Upper lobe of left lung (tissue), 6 donors: ENCODE data around the gene DPCD. TPM values are rescaled to one million over a fixed set of nuclear protein-coding genes. Genes with fewer than 3 reads are reported as not detected.
A peak's percentile ranks its signal among the peaks of the same experiment; 100 is the strongest.

Source experiments
- ATAC-seq, 2 donors: fragments of 200-7000 bp; cut with Tn5 transposase; one replicate each; pipeline ENCODE4 v1.9.1; 2022; ENCODE audit warnings: mild to moderate bottlenecking in 2 of 2, moderate library complexity in 2 of 2; ENCODE audit not compliant: low FRiP score in 2 of 2
- DNase-seq, 2 donors: peaks; one replicate each; pipeline ENCODE4 v3.0.0-alpha.2; 2019 to 2020
- H3K27ac ChIP-seq, 4 donors: fragments of 200-600 bp; sonication (generic); one replicate each; pipeline ENCODE4 v1.5.1; 2016 to 2019
- H3K27me3 ChIP-seq, 4 donors: fragments of 200-600 bp; sonication (generic); one replicate each; pipeline ENCODE4 v1.5.1; 2017 to 2019
- H3K36me3 ChIP-seq, 4 donors: fragments of 200-600 bp; sonication (generic); one replicate each; pipeline ENCODE4 v1.5.1; 2016 to 2019
- H3K4me1 ChIP-seq, 4 donors: fragments of 200-600 bp; sonication (generic); one replicate each; pipeline ENCODE4 v1.5.1; 2018 to 2019
- H3K4me3 ChIP-seq, 4 donors: fragments of 200-600 bp; sonication (generic); one replicate each; pipeline ENCODE4 v1.5.1; 2017 to 2019; ENCODE audit warnings: mild to moderate bottlenecking in 2 of 4, moderate library complexity in 1 of 4
- H3K9me3 ChIP-seq, 4 donors: fragments of 200-600 bp; sonication (generic); one replicate each; pipeline ENCODE4 v1.5.1; 2018 to 2019
- EP300 ChIP-seq, 4 donors: sonication (generic); formaldehyde crosslinking; IDR thresholded peaks; one replicate each; pipeline ENCODE4 v1.5.1; 2017; ENCODE audit warnings: antibody characterized with exemption in 4 of 4, control low read depth in 2 of 4
- POLR2A ChIP-seq, 4 donors: fragments of 450-650 bp; IDR thresholded peaks; one replicate each; pipeline ENCODE4 v1.5.1; 2016 to 2017; ENCODE audit warnings: antibody characterized with exemption in 4 of 4, mild to moderate bottlenecking in 2 of 4
- POLR2AphosphoS5 ChIP-seq, 2 donors: sonication (generic); formaldehyde crosslinking; IDR thresholded peaks; one replicate each; pipeline ENCODE4 v1.5.1; 2017; ENCODE audit warnings: antibody characterized with exemption in 2 of 2
- WGBS, 2 donors: methylation state at CpG; one replicate each; pipeline ENCODE4 v1.1.5; 2017 to 2018; 5-methylcytosine and 5-hydroxymethylcytosine counted together
- total RNA-seq, 6 donors: library from RNA; depleted of rRNA in 4 of 6; stranded (reverse); fragments of >200 nt in 4 of 6; gene quantifications; one replicate each; pipeline versions ENCODE4 v1.1.0 to v1.2.1, GENCODE V29; 2016 to 2021
- TF ChIP-seq, protein P1 (sequence below), 6 experiments: fragments of 450-650 bp in 4 of 6; fragments of 200-600 bp in 2 of 6; sonication (generic) in 2 of 6; IDR thresholded peaks; one replicate each; pipeline ENCODE4 v1.5.1; 2016 to 2019; ENCODE audit warnings: antibody characterized with exemption in 6 of 6
- donor health status: DM: no; HTN: no; CAD: no; lungs with moderate emphysema.
- donor health status: DM: no; HTN: yes; CAD: no; lungs with severe emphysema.

The DPCD gene
- total RNA-seq, 6 donors from 2014 or later, result 3.7 to 36.2 (median 15.1) TPM

DNA sequence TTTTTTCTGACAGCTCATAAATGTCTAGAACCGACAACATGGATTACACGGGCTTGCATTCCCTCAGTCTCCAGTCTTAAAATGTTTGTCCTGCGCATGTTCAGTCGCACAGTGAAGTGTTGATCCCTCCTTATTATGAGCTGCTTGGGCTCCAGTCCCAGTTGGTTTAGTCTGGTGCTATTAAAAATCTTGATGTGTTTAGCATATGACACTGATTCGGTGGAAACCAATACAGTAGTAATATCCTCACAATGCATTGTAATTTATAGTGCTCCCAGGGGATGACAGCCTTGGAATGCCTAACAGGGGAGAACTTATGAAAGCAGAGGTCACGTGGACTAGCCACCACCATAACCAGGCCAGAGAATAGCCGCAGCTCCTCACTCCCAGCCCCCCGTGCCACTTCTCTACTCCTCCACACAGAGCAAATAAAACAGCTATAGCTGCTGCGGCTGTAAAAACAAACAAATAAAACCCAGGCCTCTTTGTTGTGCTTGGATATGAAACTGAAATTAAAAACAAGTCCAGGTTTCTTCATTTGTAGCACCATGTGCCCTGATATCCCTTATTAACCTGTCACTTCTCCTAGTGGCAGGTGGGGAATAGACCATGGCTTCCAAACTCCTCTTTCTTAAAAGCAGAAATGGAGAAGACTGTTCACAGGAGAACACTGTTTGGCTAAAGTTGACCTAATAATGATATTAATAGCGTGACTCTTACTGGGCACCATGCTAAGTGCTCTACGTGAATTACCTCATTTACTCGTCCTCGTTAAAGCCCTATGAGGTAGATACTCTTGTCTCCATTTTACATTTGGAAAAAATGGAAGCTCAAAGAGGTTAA is 7.7 kb downstream of the DPCD start:
- no peak for DNase-seq

DNA sequence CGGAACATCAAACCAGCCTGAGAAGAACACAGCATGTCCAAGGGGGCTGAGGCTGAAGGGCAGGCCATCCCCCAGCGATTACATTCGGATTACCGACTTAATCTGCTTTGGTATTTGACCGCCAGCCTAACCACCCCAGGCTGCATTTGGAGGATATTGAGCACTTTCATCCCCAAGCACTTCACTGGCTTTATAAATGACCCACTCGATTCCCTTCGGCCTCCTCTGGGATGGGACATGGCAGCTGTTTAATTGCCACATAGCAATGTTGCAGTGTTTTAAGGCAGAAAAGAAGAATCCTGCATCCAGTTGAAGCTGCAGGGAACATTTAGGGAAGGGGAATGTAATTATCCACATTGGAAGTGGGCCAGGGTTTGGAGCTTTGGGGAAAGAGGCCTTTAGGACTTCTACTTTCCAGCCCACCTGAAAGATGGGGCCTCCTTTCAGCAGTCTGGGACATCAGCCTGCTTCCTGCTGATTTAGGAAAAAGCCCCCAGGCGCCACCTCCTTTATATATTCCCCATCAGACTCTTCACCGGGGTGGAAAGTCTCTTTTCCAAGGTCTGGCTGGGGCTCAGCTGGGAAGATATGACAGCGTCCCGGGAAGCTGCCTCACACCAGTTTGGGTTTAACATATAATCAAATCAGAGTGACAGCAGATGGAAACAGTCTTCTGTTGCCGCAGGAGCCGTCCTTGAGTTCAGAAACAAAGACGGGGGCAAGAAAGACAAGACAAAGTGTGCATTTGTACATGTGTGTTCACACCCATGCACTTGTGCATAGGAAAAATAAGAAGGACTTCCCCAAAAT is 9.2 kb downstream of the DPCD start:
- no peak for ATAC-seq
- 79 to 83% methylated on average over 14 of the region's 14 CpGs for WGBS, 2 donors
- Histone ChIP-seq H3K27me3 (no peaks in the 10 kb centered on the region), H3K36me3 (peaks cover 0 to 3% (median 0%) of the 10 kb centered on the region in 4 donors), H3K4me1 (peaks cover 0 to 4% (median 0%) of the 10 kb centered on the region in 4 donors), H3K9me3 (no peaks in the 10 kb centered on the region), H3K27ac (no peak overlapping the region), H3K4me3 (no peak overlapping the region)
- no peak for TF ChIP-seq POLR2A (IDR thresholded peaks at IDR 0.05)
- no peak for DNase-seq

More for the DNA sequence above, 7.7 kb downstream of the DPCD start:
- peaks cover 0 to 4% (median 0%) of the 10 kb centered on the region in 4 donors for H3K4me1 ChIP-seq
- H3K27ac ChIP-seq, result no peak overlapping the region
- no peak for ATAC-seq
- no peak overlapping the region for H3K4me3 ChIP-seq
- H3K9me3 ChIP-seq, result no peaks in the 10 kb centered on the region
- H3K36me3 ChIP-seq, result peaks cover 0 to 3% (median 0%) of the 10 kb centered on the region in 4 donors
- no peaks in the 10 kb centered on the region for H3K27me3 ChIP-seq
- 82 to 88% methylated on average over 13 of the region's 13 CpGs for WGBS, 2 donors
- TF ChIP-seq POLR2AphosphoS5 (IDR thresholded peaks at IDR 0.05), result no peak
- no peak for TF ChIP-seq POLR2A (IDR thresholded peaks at IDR 0.05)
- TF ChIP-seq, protein P1, sequence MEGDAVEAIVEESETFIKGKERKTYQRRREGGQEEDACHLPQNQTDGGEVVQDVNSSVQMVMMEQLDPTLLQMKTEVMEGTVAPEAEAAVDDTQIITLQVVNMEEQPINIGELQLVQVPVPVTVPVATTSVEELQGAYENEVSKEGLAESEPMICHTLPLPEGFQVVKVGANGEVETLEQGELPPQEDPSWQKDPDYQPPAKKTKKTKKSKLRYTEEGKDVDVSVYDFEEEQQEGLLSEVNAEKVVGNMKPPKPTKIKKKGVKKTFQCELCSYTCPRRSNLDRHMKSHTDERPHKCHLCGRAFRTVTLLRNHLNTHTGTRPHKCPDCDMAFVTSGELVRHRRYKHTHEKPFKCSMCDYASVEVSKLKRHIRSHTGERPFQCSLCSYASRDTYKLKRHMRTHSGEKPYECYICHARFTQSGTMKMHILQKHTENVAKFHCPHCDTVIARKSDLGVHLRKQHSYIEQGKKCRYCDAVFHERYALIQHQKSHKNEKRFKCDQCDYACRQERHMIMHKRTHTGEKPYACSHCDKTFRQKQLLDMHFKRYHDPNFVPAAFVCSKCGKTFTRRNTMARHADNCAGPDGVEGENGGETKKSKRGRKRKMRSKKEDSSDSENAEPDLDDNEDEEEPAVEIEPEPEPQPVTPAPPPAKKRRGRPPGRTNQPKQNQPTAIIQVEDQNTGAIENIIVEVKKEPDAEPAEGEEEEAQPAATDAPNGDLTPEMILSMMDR (IDR thresholded peaks at IDR 0.05), result no peak
- TF ChIP-seq EP300 (IDR thresholded peaks at IDR 0.05), result no peak

DNA sequence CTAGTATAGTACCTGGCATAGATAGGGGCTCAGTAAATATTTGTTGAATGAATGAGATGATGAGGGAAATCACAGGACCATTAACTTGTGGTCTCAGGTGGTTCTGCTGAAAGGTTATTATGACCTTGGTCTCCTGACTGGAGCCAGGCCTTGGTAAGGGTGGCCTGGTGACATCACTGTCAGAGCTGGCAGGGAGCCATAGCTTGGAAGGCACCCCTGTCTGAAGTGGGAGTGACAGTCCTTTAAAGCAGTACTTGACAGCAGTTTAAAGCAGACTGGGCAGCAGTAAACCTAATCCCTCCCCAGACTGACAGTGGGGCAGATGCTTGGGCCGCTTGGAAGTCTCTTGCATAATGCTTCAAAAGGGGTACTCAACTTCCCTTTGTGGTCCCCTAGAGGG is 13.4 kb downstream of the DPCD start:
- WGBS, 2 donors, result 63 to 78% methylated on average over 1 of the region's 1 CpG
- Histone ChIP-seq H3K36me3 (peaks cover 0 to 29% (median 12%) of the 10 kb centered on the region in 4 donors), H3K27me3 (no peaks in the 10 kb centered on the region), H3K9me3 (no peaks in the 10 kb centered on the region), H3K27ac (no peak overlapping the region), H3K4me3 (no peak overlapping the region), H3K4me1 (no peaks in the 10 kb centered on the region)
- DNase-seq, result no peak
- no peak for TF ChIP-seq POLR2AphosphoS5 (IDR thresholded peaks at IDR 0.05)
- TF ChIP-seq EP300 (IDR thresholded peaks at IDR 0.05), result no peak
- TF ChIP-seq POLR2A (IDR thresholded peaks at IDR 0.05), result no peak
- TF ChIP-seq, protein P1 (IDR thresholded peaks at IDR 0.05), result no peak
- ATAC-seq, result no peak

DNA sequence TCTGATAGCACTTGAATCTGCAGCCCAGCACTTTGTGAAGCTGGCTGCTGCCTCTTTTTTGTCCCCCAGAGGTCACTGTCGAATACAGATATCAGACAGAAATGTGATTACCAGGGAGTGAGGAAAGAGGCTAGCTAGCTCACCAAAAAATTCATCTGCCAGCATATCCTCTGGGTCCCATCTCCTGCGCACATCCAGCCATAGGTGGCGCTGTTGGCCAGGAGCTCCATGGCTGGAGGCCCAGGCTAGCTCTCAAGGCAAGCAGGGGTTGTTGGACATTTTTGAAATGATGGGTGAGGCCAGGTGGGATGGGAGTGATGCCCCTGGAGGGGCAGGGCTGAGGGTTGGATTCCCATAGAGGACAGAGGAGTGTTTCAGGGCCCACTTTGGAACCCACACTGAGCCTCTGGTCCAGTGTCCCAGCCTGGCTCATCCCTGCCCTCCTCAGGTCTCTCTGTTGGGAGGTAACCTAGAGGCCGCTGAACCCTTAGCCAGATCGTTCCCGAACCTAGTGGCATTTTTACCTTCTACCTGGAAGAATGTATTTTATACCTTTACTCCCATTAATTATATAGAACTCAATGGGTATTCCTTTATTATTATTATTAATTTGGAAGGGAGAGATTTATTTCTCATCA is 14.8 kb downstream of the DPCD start:
- Histone ChIP-seq H3K36me3 (peaks cover 2 to 43% (median 14%) of the 10 kb centered on the region in 4 donors), H3K27me3 (no peaks in the 10 kb centered on the region), H3K4me3 (no peak overlapping the region), H3K27ac (no peak overlapping the region), H3K4me1 (no peaks in the 10 kb centered on the region), H3K9me3 (no peaks in the 10 kb centered on the region)
- WGBS, 2 donors, result 50 to 71% methylated on average over 4 to 6 of the region's 6 CpGs
- ATAC-seq, result peak; percentile 84 to 88
- no peak for TF ChIP-seq POLR2A (IDR thresholded peaks at IDR 0.05)
- TF ChIP-seq, protein P1 (IDR thresholded peaks at IDR 0.05), result peak; percentile 71 to 86 (median 83)
- peak in 1 of 2 donors; percentile 66 for DNase-seq

DNA sequence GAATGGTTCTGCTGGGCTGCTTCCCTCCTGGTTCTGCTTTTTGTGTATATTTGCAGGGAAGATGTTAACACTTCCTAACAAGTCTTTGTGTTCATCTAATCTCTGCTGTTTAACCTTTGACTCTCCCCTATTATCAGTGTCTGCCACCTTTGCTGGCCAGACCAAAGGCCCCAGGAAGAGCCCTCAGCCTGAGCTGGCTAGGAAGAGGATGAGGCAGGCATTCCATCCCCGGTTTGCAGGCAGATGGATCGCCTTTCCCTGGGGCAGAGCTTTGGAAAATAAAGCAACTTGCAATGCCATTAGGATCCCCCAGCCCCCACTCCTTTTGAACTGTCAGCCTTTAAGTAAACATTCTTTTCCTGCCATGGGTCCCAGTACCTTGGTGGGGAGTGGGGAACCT is 19.0 kb downstream of the DPCD start:
- Histone ChIP-seq H3K4me1 (no peaks in the 10 kb centered on the region), H3K36me3 (peaks cover 12 to 82% (median 52%) of the 10 kb centered on the region in 4 donors), H3K9me3 (no peaks in the 10 kb centered on the region), H3K4me3 (no peak overlapping the region), H3K27ac (no peak overlapping the region), H3K27me3 (no peaks in the 10 kb centered on the region)
- ATAC-seq, result no peak
- TF ChIP-seq, protein P1 (IDR thresholded peaks at IDR 0.05), result no peak
- TF ChIP-seq EP300 (IDR thresholded peaks at IDR 0.05) (no peak), POLR2AphosphoS5 (IDR thresholded peaks at IDR 0.05) (no peak), POLR2A (IDR thresholded peaks at IDR 0.05) (no peak)
- 48 to 67% methylated on average over 2 of the region's 2 CpGs for WGBS, 2 donors
- DNase-seq, result no peak
